Embryonic facial prominence (tissue), 1 donor: ENCODE data around the gene PAF1.

Source experiments
- DNase-seq: peaks from one replicate; pipeline ENCODE4 v3.0.0-alpha.2; 2016; ENCODE audit errors: extremely low spot score

PAF1 gene

GRCh38 chr19:39390751-39391437 lies at the start of gene PAF1, which contains the start of gene MED29:
Gene PAF1 (minus strand): TSS chr19:39391106. CDS start chr19:39390864, 242 bp downstream.
Gene MED29 (plus strand): TSS chr19:39391378. CDS start chr19:39391423, 45 bp downstream.
- peak; percentile 100 for DNase-seq

- no peak for DNase-seq
Observed at GRCh38 chr19:39438270-39438934, 47.5 kb upstream of the PAF1 start.

- DNase-seq = peak; percentile 30
Observed at GRCh38 chr19:39436350-39436716, 45.4 kb upstream of the PAF1 start.

- peak; percentile 96 for DNase-seq
Observed at GRCh38 chr19:39435499-39436349, 44.8 kb upstream of the PAF1 start, which contains the start of gene RPS16. Gene RPS16 (minus strand): TSS chr19:39435949. CDS start chr19:39435895, 54 bp downstream.

GRCh38 chr19:39434123-39435076 lies 43.5 kb upstream of the PAF1 start:
- DNase-seq = no peak

- DNase-seq = no peak
Observed at GRCh38 chr19:39433480-39434079, 42.7 kb upstream of the PAF1 start.

- DNase-seq = no peak
Observed at GRCh38 chr19:39432677-39433025, 41.7 kb upstream of the PAF1 start.

GRCh38 chr19:39430675-39431593 lies 40.0 kb upstream of the PAF1 start:
- DNase-seq = no peak

- DNase-seq = peak; percentile 81
Observed at GRCh38 chr19:39428283-39429112, 37.6 kb upstream of the PAF1 start.

GRCh38 chr19:39427707-39428106 lies 36.8 kb upstream of the PAF1 start:
- DNase-seq = no peak

GRCh38 chr19:39426170-39426569 lies 35.3 kb upstream of the PAF1 start:
- DNase-seq = no peak

GRCh38 chr19:39425744-39426143 lies 34.8 kb upstream of the PAF1 start:
- DNase-seq = no peak

- DNase-seq = no peak
Observed at GRCh38 chr19:39424934-39425333, 34.0 kb upstream of the PAF1 start.

GRCh38 chr19:39423258-39424086 lies 32.6 kb upstream of the PAF1 start:
- DNase-seq = no peak

- DNase-seq = no peak
Observed at GRCh38 chr19:39422020-39422419, 31.1 kb upstream of the PAF1 start.

- DNase-seq = no peak
Observed at GRCh38 chr19:39420769-39421168, 29.9 kb upstream of the PAF1 start.

- no peak for DNase-seq
Observed at GRCh38 chr19:39419003-39419402, 28.1 kb upstream of the PAF1 start.
